Measurements from ENCODE around the gene GMDS. TPM values are rescaled to one million over a fixed set of nuclear protein-coding genes. Genes with fewer than 3 reads are reported as not detected.

GMDS gene
- total RNA-seq, 1 donor from 2014 or later: 7.2 TPM

DNA sequence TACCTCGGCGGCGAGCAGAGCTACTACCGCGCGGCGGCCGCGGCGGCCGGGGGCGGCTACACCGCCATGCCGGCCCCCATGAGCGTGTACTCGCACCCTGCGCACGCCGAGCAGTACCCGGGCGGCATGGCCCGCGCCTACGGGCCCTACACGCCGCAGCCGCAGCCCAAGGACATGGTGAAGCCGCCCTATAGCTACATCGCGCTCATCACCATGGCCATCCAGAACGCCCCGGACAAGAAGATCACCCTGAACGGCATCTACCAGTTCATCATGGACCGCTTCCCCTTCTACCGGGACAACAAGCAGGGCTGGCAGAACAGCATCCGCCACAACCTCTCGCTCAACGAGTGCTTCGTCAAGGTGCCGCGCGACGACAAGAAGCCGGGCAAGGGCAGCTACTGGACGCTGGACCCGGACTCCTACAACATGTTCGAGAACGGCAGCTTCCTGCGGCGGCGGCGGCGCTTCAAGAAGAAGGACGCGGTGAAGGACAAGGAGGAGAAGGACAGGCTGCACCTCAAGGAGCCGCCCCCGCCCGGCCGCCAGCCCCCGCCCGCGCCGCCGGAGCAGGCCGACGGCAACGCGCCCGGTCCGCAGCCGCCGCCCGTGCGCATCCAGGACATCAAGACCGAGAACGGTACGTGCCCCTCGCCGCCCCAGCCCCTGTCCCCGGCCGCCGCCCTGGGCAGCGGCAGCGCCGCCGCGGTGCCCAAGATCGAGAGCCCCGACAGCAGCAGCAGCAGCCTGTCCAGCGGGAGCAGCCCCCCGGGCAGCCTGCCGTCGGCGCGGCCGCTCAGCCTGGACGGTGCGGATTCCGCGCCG, 634.7 kb downstream of the GMDS start:
- intact Hi-C loops (cut with micrococcal nuclease): no loop called here
- no peak for DNase-seq
- peak overlapping the region; percentile 91 for H3K27ac ChIP-seq (replicated peaks)
- no peaks in the 10 kb centered on the region for H3K36me3 ChIP-seq
- H3K9me3 ChIP-seq (replicated peaks): no peaks in the 10 kb centered on the region
- peaks cover 92% of the 10 kb centered on the region for H3K27me3 ChIP-seq (ENCODE audit: low read depth)
- H3K4me3 ChIP-seq: peak overlapping the region; percentile 77
- TF ChIP-seq, protein P1, sequence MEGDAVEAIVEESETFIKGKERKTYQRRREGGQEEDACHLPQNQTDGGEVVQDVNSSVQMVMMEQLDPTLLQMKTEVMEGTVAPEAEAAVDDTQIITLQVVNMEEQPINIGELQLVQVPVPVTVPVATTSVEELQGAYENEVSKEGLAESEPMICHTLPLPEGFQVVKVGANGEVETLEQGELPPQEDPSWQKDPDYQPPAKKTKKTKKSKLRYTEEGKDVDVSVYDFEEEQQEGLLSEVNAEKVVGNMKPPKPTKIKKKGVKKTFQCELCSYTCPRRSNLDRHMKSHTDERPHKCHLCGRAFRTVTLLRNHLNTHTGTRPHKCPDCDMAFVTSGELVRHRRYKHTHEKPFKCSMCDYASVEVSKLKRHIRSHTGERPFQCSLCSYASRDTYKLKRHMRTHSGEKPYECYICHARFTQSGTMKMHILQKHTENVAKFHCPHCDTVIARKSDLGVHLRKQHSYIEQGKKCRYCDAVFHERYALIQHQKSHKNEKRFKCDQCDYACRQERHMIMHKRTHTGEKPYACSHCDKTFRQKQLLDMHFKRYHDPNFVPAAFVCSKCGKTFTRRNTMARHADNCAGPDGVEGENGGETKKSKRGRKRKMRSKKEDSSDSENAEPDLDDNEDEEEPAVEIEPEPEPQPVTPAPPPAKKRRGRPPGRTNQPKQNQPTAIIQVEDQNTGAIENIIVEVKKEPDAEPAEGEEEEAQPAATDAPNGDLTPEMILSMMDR (IDR thresholded peaks at IDR 0.05; ENCODE audit: borderline replicate concordance): no peak
- peaks cover 71% of the 10 kb centered on the region for H3K4me1 ChIP-seq

GRCh38 chr6:1609648-1610496, 635.5 kb downstream of the GMDS start, which contains the start of gene FOXC1:
Gene FOXC1 (plus strand): TSS chr6:1609915. CDS start chr6:1610446, 531 bp downstream.
- Histone ChIP-seq H3K27ac (replicated peaks) (peak within 1 kb of the TSS; percentile 91), H3K4me1 (peaks cover 76% of the 10 kb centered on the region), H3K36me3 (no peaks in the 10 kb centered on the region), H3K27me3 (ENCODE audit: low read depth) (peaks cover 92% of the 10 kb centered on the region), H3K9me3 (replicated peaks) (no peaks in the 10 kb centered on the region), H3K4me3 (peak within 1 kb of the TSS; percentile 77)
- intact Hi-C loops (cut with micrococcal nuclease): loop anchor here (5.0 kb wide), 1 partner anchor 492 kb away; no protein-coding TSS in a partner anchor
- DNase-seq: peak; percentile 88
- TF ChIP-seq, protein P1 (IDR thresholded peaks at IDR 0.05; ENCODE audit: borderline replicate concordance): no peak

- peak overlapping the region; percentile 77 for H3K4me3 ChIP-seq
- DNase-seq: no peak
- H3K9me3 ChIP-seq (replicated peaks): no peaks in the 10 kb centered on the region
- TF ChIP-seq, protein P1 (IDR thresholded peaks at IDR 0.05; ENCODE audit: borderline replicate concordance): no peak
- peak overlapping the region; percentile 91 for H3K27ac ChIP-seq (replicated peaks)
- intact Hi-C loops (cut with micrococcal nuclease): loop anchor here (5.0 kb wide), 1 partner anchor 493 kb away; no protein-coding TSS in a partner anchor
- H3K27me3 ChIP-seq (ENCODE audit: low read depth): peaks cover 92% of the 10 kb centered on the region
- no peaks in the 10 kb centered on the region for H3K36me3 ChIP-seq
- peaks cover 76% of the 10 kb centered on the region for H3K4me1 ChIP-seq
Observed at GRCh38 chr6:1609041-1609647, 636.3 kb downstream of the GMDS start.

GRCh38 chr6:1608222-1609040, 637.0 kb downstream of the GMDS start:
- H3K9me3 ChIP-seq (replicated peaks): no peaks in the 10 kb centered on the region
- peak overlapping the region; percentile 91 for H3K27ac ChIP-seq (replicated peaks)
- peaks cover 73% of the 10 kb centered on the region for H3K4me1 ChIP-seq
- H3K27me3 ChIP-seq (ENCODE audit: low read depth): peaks cover 92% of the 10 kb centered on the region
- no peaks in the 10 kb centered on the region for H3K36me3 ChIP-seq
- TF ChIP-seq, protein P1 (IDR thresholded peaks at IDR 0.05; ENCODE audit: borderline replicate concordance): no peak
- intact Hi-C loops (cut with micrococcal nuclease): loop anchor here (5.0 kb wide), 1 partner anchor 494 kb away; no protein-coding TSS in a partner anchor
- DNase-seq: no peak
- peak overlapping the region; percentile 77 for H3K4me3 ChIP-seq

All from left ventricle myocardium inferior (tissue), 1 donor.